Stomach (tissue), 9 donors: Measurements from ENCODE around the gene KBTBD4. TPM values are rescaled to one million over a fixed set of nuclear protein-coding genes. Genes with fewer than 3 reads are reported as not detected.

Experiments
- DNase-seq, 2 donors: peaks; one replicate each; pipeline versions ENCODE4 v3.0.0 to v3.0.0-alpha.2; 2013 to 2019
- H3K27ac ChIP-seq, 5 donors: fragments of 200-600 bp in 4 of 5; sonication (generic) in 4 of 5; one replicate each; pipeline ENCODE4 v1.5.1; 2013 to 2019; ENCODE audit warnings: mild to moderate bottlenecking in 1 of 5, moderate library complexity in 1 of 5
- H3K27me3 ChIP-seq, 3 donors: fragments of 200-600 bp; sonication (generic); one replicate each; pipeline ENCODE4 v1.5.1; 2017 to 2019; ENCODE audit warnings: mixed run types in 1 of 3
- H3K36me3 ChIP-seq, 4 donors: fragments of 200-600 bp; sonication (generic); 1 replicate in 3 of 4; 2 replicates in 1 of 4; pipeline ENCODE4 v1.5.1; 2016 to 2019
- H3K4me1 ChIP-seq, 4 donors: fragments of 200-600 bp; sonication (generic); one replicate each; pipeline ENCODE4 v1.5.1; 2016 to 2019
- H3K4me3 ChIP-seq, 4 donors: fragments of 200-600 bp; sonication (generic) in 3 of 4; one replicate each; pipeline ENCODE4 v1.5.1; 2016 to 2019; ENCODE audit warnings: mild to moderate bottlenecking in 1 of 4
- H3K9me3 ChIP-seq, 4 donors: fragments of 200-600 bp; sonication (generic); one replicate each; pipeline ENCODE4 v1.5.1; 2016 to 2019
- CTCF ChIP-seq, 7 experiments: fragments of 450-650 bp in 4 of 7; fragments of 200-600 bp in 3 of 7; sonication (generic) in 3 of 7; IDR thresholded peaks; one replicate each; pipeline ENCODE4 v1.5.1; 2016 to 2019; ENCODE audit warnings: antibody characterized with exemption in 7 of 7, control low read depth in 2 of 7, mild to moderate bottlenecking in 1 of 7
- EP300 ChIP-seq: sonication (generic); formaldehyde crosslinking; IDR thresholded peaks from one replicate; pipeline ENCODE4 v1.6.1; 2017; ENCODE audit warnings: antibody characterized with exemption
- POLR2A ChIP-seq, 4 donors: fragments of 450-650 bp; IDR thresholded peaks; one replicate each; pipeline ENCODE4 v1.6.1; 2016; ENCODE audit warnings: antibody characterized with exemption in 4 of 4, control low read depth in 2 of 4, mild to moderate bottlenecking in 1 of 4, moderate library complexity in 1 of 4
- POLR2AphosphoS5 ChIP-seq, 3 donors: sonication (generic); formaldehyde crosslinking; IDR thresholded peaks; one replicate each; pipeline ENCODE4 v1.6.1; 2016; ENCODE audit warnings: antibody characterized with exemption in 3 of 3
- WGBS, 5 donors: extraction: QIAGEN DNeasy Blood & Tissue Kit in 3 of 5; methylation state at CpG; one replicate each; pipeline versions ENCODE4 v1.1.5 to v1.1.7; 2013 to 2018; 5-methylcytosine and 5-hydroxymethylcytosine counted together
- intact Hi-C: fragments of 100-400 bp; cut with DNase I; formaldehyde crosslinking; loops from one replicate; pipeline ENCODE4 v1.15.1; 2023; ENCODE audit warnings: low total_unique reads
- polyA plus RNA-seq, 3 donors: library from polyadenylated mRNA; stranded (reverse); fragments of 200-250 nt; gene quantifications; one replicate each; pipeline ENCODE4 v1.2.3, GENCODE V29; 2013
- total RNA-seq, 5 donors: library from RNA; depleted of rRNA; stranded (reverse); fragments of >200 nt; gene quantifications; one replicate each; pipeline versions ENCODE4 v1.1.0 to v1.2.3, GENCODE V29; 2014 to 2016
- donor health status: healthy with polysubstance abuse.
- donor health status: Bipolar disorder and iron deficiency.
- donor health status: healthy.

Gene KBTBD4
- total and polyA plus RNA-seq, 8 donors: 2.7 to 19.8 (median 11.5) TPM

GRCh38 chr11:47573321-47573720 lies 5.4 kb downstream of the KBTBD4 start:
- WGBS, 5 donors: 85 to 90% (median 86%) methylated on average over 8 to 11 of the region's 11 CpGs
- no peaks in the 10 kb centered on the region for H3K27me3 ChIP-seq
- no peak overlapping the region for H3K4me3 ChIP-seq
- H3K27ac ChIP-seq: no peak overlapping the region
- no peaks in the 10 kb centered on the region for H3K9me3 ChIP-seq
- DNase-seq: no peak
- intact Hi-C loops: no loop called here
- peaks cover 22 to 88% (median 84%) of the 10 kb centered on the region in 4 donors for H3K36me3 ChIP-seq
- no peak for TF ChIP-seq EP300
- no peak for TF ChIP-seq POLR2A (IDR thresholded peaks at IDR 0.05)
- no peak for TF ChIP-seq POLR2AphosphoS5 (IDR thresholded peaks at IDR 0.05)
- TF ChIP-seq CTCF (IDR thresholded peaks at IDR 0.05): no peak
- H3K4me1 ChIP-seq: peaks cover 15 to 48% (median 28%) of the 10 kb centered on the region in 4 donors

GRCh38 chr11:47572715-47573255 lies 6.0 kb downstream of the KBTBD4 start:
- Histone ChIP-seq H3K9me3 (no peaks in the 10 kb centered on the region), H3K4me3 (no peak overlapping the region), H3K36me3 (peaks cover 22 to 91% (median 84%) of the 10 kb centered on the region in 4 donors), H3K27ac (no peak overlapping the region), H3K27me3 (no peaks in the 10 kb centered on the region), H3K4me1 (peaks cover 9 to 42% (median 24%) of the 10 kb centered on the region in 4 donors)
- intact Hi-C loops: no loop called here
- no peak for DNase-seq
- TF ChIP-seq POLR2AphosphoS5 (IDR thresholded peaks at IDR 0.05) (no peak), CTCF (IDR thresholded peaks at IDR 0.05) (no peak)
- 37 to 65% (median 59%) methylated on average over 6 to 8 of the region's 8 CpGs for WGBS, 5 donors

DNA sequence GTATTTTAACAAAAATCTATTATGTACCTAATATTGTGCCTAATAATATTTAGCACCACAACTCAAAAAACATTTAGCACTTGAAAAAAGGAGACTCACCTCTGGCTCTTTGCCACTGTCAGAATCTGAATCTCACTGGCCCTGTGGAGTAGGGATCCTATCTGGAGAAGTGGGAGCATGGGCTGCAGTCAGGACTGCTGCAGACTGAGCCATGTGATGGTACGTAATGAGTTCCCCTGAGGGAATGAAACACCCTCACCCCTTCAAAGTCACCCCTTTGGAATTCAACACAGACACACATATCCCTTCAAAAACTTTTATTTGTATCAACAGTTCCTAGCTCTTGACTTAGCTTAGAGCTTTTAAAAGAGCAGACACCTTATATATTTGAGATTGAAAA lies 6.9 kb downstream of the KBTBD4 start:
- H3K27me3 ChIP-seq: no peaks in the 10 kb centered on the region
- H3K4me3 ChIP-seq: no peak overlapping the region
- WGBS, 5 donors: 68 to 89% (median 83%) methylated on average over 1 of the region's 1 CpG
- peaks cover under 1 to 39% (median 17%) of the 10 kb centered on the region in 4 donors for H3K4me1 ChIP-seq
- DNase-seq: no peak
- no peaks in the 10 kb centered on the region for H3K9me3 ChIP-seq
- H3K36me3 ChIP-seq: peaks cover 22 to 88% (median 80%) of the 10 kb centered on the region in 4 donors
- no peak for TF ChIP-seq CTCF (IDR thresholded peaks at IDR 0.05)
- TF ChIP-seq EP300: no peak
- TF ChIP-seq POLR2A (IDR thresholded peaks at IDR 0.05): no peak
- no peak for TF ChIP-seq POLR2AphosphoS5 (IDR thresholded peaks at IDR 0.05)
- H3K27ac ChIP-seq: no peak overlapping the region
- intact Hi-C loops: no loop called here

- WGBS, 5 donors: 75 to 89% (median 87%) methylated on average over 4 of the region's 4 CpGs
- intact Hi-C loops: no loop called here
- no peak overlapping the region for H3K27ac ChIP-seq
- no peak for DNase-seq
- H3K9me3 ChIP-seq: no peaks in the 10 kb centered on the region
- no peak for TF ChIP-seq POLR2A (IDR thresholded peaks at IDR 0.05)
- no peak for TF ChIP-seq EP300
- peaks cover 22 to 83% (median 74%) of the 10 kb centered on the region in 4 donors for H3K36me3 ChIP-seq
- peaks cover 0 to 39% (median 15%) of the 10 kb centered on the region in 4 donors for H3K4me1 ChIP-seq
- no peak overlapping the region for H3K4me3 ChIP-seq
- no peaks in the 10 kb centered on the region for H3K27me3 ChIP-seq
These were observed 7.4 kb downstream of the KBTBD4 start for GRCh38 chr11:47571357-47571729.

DNA sequence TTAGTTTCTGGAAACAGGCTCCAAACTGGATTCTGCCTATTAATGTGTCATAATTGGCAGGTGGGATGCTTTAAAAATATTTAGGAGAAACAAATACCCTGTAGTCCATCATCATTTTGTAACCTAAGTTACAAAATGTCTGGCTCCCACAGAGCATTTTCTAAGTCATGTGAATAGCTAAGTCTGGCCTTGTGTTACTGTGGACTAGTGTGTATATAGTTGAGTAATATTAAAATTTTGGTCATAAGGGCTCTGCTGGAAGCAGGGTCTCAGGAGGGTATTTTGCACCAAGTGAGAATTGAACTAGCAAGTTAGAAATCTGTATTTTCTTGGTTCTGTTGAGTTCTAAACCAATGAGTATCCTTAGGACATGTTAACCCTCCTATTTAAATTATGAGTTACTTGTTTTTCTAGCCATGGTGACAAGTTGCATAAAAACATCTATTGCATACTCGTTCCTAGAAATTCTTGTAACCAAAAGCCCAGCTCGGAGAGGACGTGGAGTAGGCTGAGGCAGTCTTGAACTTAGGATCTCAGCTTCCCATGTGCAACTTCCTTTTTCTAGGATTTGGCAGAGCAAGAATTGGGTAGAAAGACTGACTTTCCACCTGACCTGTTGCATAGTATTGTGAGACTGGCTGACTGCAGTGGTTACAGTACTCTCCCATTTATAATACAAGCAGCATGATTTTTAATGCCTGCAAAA lies 8.0 kb downstream of the KBTBD4 start:
- WGBS, 5 donors: 74 to 91% (median 88%) methylated on average over 3 of the region's 3 CpGs
- TF ChIP-seq CTCF (IDR thresholded peaks at IDR 0.05) (no peak), EP300 (no peak), POLR2AphosphoS5 (IDR thresholded peaks at IDR 0.05) (no peak), POLR2A (IDR thresholded peaks at IDR 0.05) (no peak)
- Histone ChIP-seq H3K9me3 (no peaks in the 10 kb centered on the region), H3K4me1 (peaks cover 0 to 43% (median 16%) of the 10 kb centered on the region in 4 donors), H3K27ac (no peak overlapping the region), H3K4me3 (no peak overlapping the region), H3K36me3 (peaks cover 22 to 78% (median 69%) of the 10 kb centered on the region in 4 donors), H3K27me3 (no peaks in the 10 kb centered on the region)
- no peak for DNase-seq
- intact Hi-C loops: no loop called here
